GM12878 (cell line): ENCODE measurements around the gene CCR7. TPM values are rescaled to one million over a fixed set of nuclear protein-coding genes. Genes with fewer than 3 reads are reported as not detected.

Experiments used
- ATAC-seq: fragments of 200-7000 bp; cut with Tn5 transposase; 3 replicates; pipeline ENCODE4 v1.9.1; 2020; ENCODE audit warnings: mild to moderate bottlenecking, moderate library complexity
- BruUV-seq: library from RNA; stranded (reverse); fragments of 400-500 nt; replicated peaks from 2 replicates; lab custom pipeline; 2021; lab: Mats Ljungman, UMichigan
- CTCF ChIA-PET: fragments of 300-600 bp; sonication (Branson Sonifier 250); formaldehyde crosslinking; extraction: SDS; loops from one replicate; lab custom pipeline; 2021; ENCODE audit warnings: inconsistent platforms; lab: Yijun Ruan, JAX
- POLR2A ChIA-PET: fragments of 350-600 bp; formaldehyde crosslinking; extraction: SDS; loops from one replicate; lab custom pipeline; 2021; ENCODE audit warnings: inconsistent platforms; lab: Charles Lee
- RAD21 ChIA-PET: fragments of 300-600 bp; sonication (Branson Sonifier 250); formaldehyde crosslinking; loops from one replicate; lab custom pipeline; 2023; ENCODE audit warnings: antibody characterized with exemption; ENCODE audit not compliant: unreplicated experiment; lab: Charles Lee
- SMC1A ChIA-PET: fragments of 300-600 bp; sonication (Branson Sonifier 250); formaldehyde crosslinking; loops from one replicate; lab custom pipeline; 2023; ENCODE audit not compliant: unreplicated experiment, uncharacterized antibody; lab: Charles Lee
- DNase-seq: peaks from one replicate; pipeline ENCODE4 v3.0.0-alpha.2; 2011; ENCODE audit warnings: low read depth, low spot score
- FAIRE-seq: peaks from 3 replicates; lab custom pipeline; 2011; peaks lifted over from hg19 to GRCh38; lab: Jason Lieb, UNC
- H2AFZ ChIP-seq: 2 replicates; pipeline ENCODE4 v1.6.0; 2011; ENCODE audit warnings: low read depth, low read length, control low read depth; ENCODE audit not compliant: control insufficient read depth
- H3K27ac ChIP-seq: 2 replicates; pipeline ENCODE4 v1.5.1; 2011; ENCODE audit warnings: control low read depth; ENCODE audit not compliant: control insufficient read depth, insufficient read depth
- H3K27me3 ChIP-seq, 2 experiments: replicated peaks in 1 of 2; 2 replicates each; pipeline versions ENCODE4 v1.6.0 to v1.6.1; 2011; ENCODE audit warnings: low read length in 1 of 2; ENCODE audit not compliant: control insufficient read depth in 2 of 2, insufficient read depth in 2 of 2
- H3K36me3 ChIP-seq, 2 experiments: 2 replicates each; pipeline ENCODE4 v1.5.1; 2011; ENCODE audit warnings: low read length in 1 of 2; ENCODE audit not compliant: control insufficient read depth in 2 of 2, insufficient read depth in 2 of 2
- H3K4me1 ChIP-seq: 2 replicates; pipeline ENCODE4 v1.6.1; 2011; ENCODE audit warnings: mild to moderate bottlenecking, low read length, moderate library complexity, mixed read lengths; ENCODE audit not compliant: control insufficient read depth, insufficient read depth
- H3K4me2 ChIP-seq: 2 replicates; pipeline ENCODE4 v1.6.0; 2011; ENCODE audit warnings: control low read depth; ENCODE audit not compliant: control insufficient read depth, insufficient read depth
- H3K4me3 ChIP-seq: fragments of 200-600 bp; sonication (generic); 2 replicates; pipeline ENCODE4 v1.5.1; 2016
- H3K79me2 ChIP-seq: 2 replicates; pipeline ENCODE4 v1.6.0; 2011; ENCODE audit warnings: low read length; ENCODE audit not compliant: control insufficient read depth, insufficient read depth
- H3K9ac ChIP-seq: 2 replicates; pipeline ENCODE4 v1.8.0; 2011; ENCODE audit warnings: low read length, control low read depth, mixed read lengths; ENCODE audit not compliant: control insufficient read depth, insufficient read depth
- H3K9me3 ChIP-seq: replicated peaks from 3 replicates; pipeline ENCODE4 v1.5.1; 2011; ENCODE audit warnings: mild to moderate bottlenecking, low read length; ENCODE audit not compliant: control insufficient read depth, insufficient read depth
- H4K20me1 ChIP-seq: 2 replicates; pipeline ENCODE4 v1.6.0; 2011; ENCODE audit not compliant: control insufficient read depth, insufficient read depth
- BACH1 ChIP-seq: fragments of 450-650 bp; IDR thresholded peaks from 2 replicates; pipeline ENCODE4 v1.6.1; 2017; ENCODE audit warnings: mild to moderate bottlenecking, borderline replicate concordance
- BCL11A ChIP-seq: IDR thresholded peaks from 2 replicates; pipeline ENCODE4 v1.6.1; 2011; ENCODE audit warnings: low read depth, low read length
- BHLHE40 ChIP-seq, 2 experiments: fragments of 450-650 bp in 1 of 2; IDR thresholded peaks; 2 replicates each; pipeline ENCODE4 v1.6.1; 2011 to 2017; ENCODE audit warnings: low read depth in 2 of 2, borderline replicate concordance in 1 of 2, improper control_type of control experiment in 1 of 2, low read length in 1 of 2, mild to moderate bottlenecking in 1 of 2
- E4F1 ChIP-seq: fragments of 450-650 bp; IDR thresholded peaks from 2 replicates; pipeline ENCODE4 v1.6.1; 2018; ENCODE audit warnings: borderline replicate concordance, mild to moderate bottlenecking; ENCODE audit not compliant: partially characterized antibody
- GATAD2B ChIP-seq: fragments of 450-650 bp; conservative IDR thresholded peaks from 2 replicates; pipeline ENCODE4 v1.6.1; 2017; ENCODE audit warnings: low read depth, mild to moderate bottlenecking, moderate library complexity
- PKNOX1 ChIP-seq: fragments of 450-650 bp; IDR thresholded peaks from 2 replicates; pipeline ENCODE4 v1.6.1; 2016; ENCODE audit warnings: mild to moderate bottlenecking
- POLR2AphosphoS5 ChIP-seq: IDR thresholded peaks from 2 replicates; pipeline ENCODE4 v1.6.1; 2011; ENCODE audit warnings: mild to moderate bottlenecking, low read length, inconsistent platforms
- REST ChIP-seq: IDR thresholded peaks from 2 replicates; pipeline ENCODE4 v1.6.1; 2012; ENCODE audit warnings: mild to moderate bottlenecking, low read depth, low read length
- SMARCA5 ChIP-seq: fragments of 450-650 bp; IDR thresholded peaks from 2 replicates; pipeline ENCODE4 v1.6.1; 2017; ENCODE audit warnings: mild to moderate bottlenecking
- YY1 ChIP-seq: IDR thresholded peaks from 2 replicates; pipeline ENCODE4 v1.6.1; 2011; ENCODE audit warnings: low read depth, mild to moderate bottlenecking, low read length
- ZNF384 ChIP-seq: IDR thresholded peaks from 2 replicates; pipeline ENCODE4 v1.6.1; 2012; ENCODE audit warnings: low read depth, mild to moderate bottlenecking, low read length, improper control_type of control experiment, borderline replicate concordance
- ZZZ3 ChIP-seq: IDR thresholded peaks from 2 replicates; pipeline ENCODE4 v1.6.1; 2011; ENCODE audit warnings: low read depth; ENCODE audit not compliant: control insufficient read depth, insufficient read length
- WGBS: methylation state at CpG from one replicate; pipeline ENCODE4 v1.1.6; 2016; ENCODE audit warnings: low lambda C conversion rate; ENCODE audit not compliant: insufficient replicate concordance, insufficient coverage; ENCODE audit errors: missing lambda C conversion rate; 5-methylcytosine and 5-hydroxymethylcytosine counted together
- in situ Hi-C: fragments of 300-500 bp; cut with MboI; formaldehyde crosslinking; loops from 9 replicates; pipeline ENCODE4 v1.14.3; 2018; ENCODE audit warnings: mixed read lengths
- intact Hi-C: fragments of 100-400 bp; cut with micrococcal nuclease; formaldehyde crosslinking; loops from one replicate; pipeline ENCODE4 v1.14.2; 2022; ENCODE audit not compliant: unreplicated experiment
- polyA plus RNA-seq, 11 experiments: library from polyadenylated mRNA; depleted of rRNA in 4 of 11; unstranded in 6 of 11; stranded (reverse) in 5 of 11; fragments of >200 nt; fragmentation: Nextera tagmentation in 4 of 11; fragmentation: Illumina TruSeq in 1 of 11; extraction: Ambion mirVana in 4 of 11; extraction: Trizol in 1 of 11; gene quantifications; 1 replicate in 1 of 11; 2 replicates in 10 of 11; pipeline versions ENCODE4 v1.2.1 to v1.2.3, GENCODE V29; 2011 to 2016; ENCODE audit warnings: inconsistent platforms in 2 of 11, missing spikeins in 2 of 11, low read depth in 1 of 11
- total RNA-seq, 4 experiments: library from RNA; depleted of rRNA in 3 of 4; stranded (reverse); fragments of >200 nt in 3 of 4; fragmentation: Illumina TruSeq in 1 of 4; extraction: Trizol in 1 of 4; gene quantifications; 2 replicates each; pipeline versions ENCODE4 v1.2.1 to v1.2.3, GENCODE V29; 2013 to 2021
- TF ChIP-seq, protein P1 (sequence below): fragments of 450-650 bp; IDR thresholded peaks from 2 replicates; pipeline ENCODE4 v1.6.1; 2016; ENCODE audit warnings: mild to moderate bottlenecking

Gene CCR7
- total and polyA plus RNA-seq, 10 of the 15 experiments (the other 5 are each of a cell fraction or from before 2014, with no cell fraction given) = 131 to 1,171 (median 260) TPM

GRCh38 chr17:40614431-40615067, 49.3 kb upstream of the CCR7 start:
- Histone ChIP-seq H3K4me1 (peaks cover 30% of the 10 kb centered on the region), H3K27me3 (no peaks in the 10 kb centered on the region), H3K36me3 (no peaks in the 10 kb centered on the region), H3K9me3 (no peaks in the 10 kb centered on the region), H2AFZ (no peak overlapping the region), H3K4me3 (0 out of 2 replicates have a peak overlapping the region, but pooled peaks have one; percentile 7), H3K27ac (peak overlapping the region; percentile 29), H3K9ac (no peak overlapping the region; the same call in 1 of the 2 replicates), H4K20me1 (no peaks in the 10 kb centered on the region), H3K4me2 (peak overlapping the region; percentile 11), H3K79me2 (no peaks in the 10 kb centered on the region)
- ChIA-PET CTCF (interaction anchor here (0.6 to 11.9 kb wide), 48 partner anchors 10 to 1054 kb away, joined by 3 to 193 read pairs (median 8); partner anchors contain the start of genes IGFBP4 and TOP2A), POLR2A (interaction anchor here (0.7 to 7.9 kb wide), 21 partner anchors 10 to 305 kb away, joined by 3 to 117 read pairs (median 12); partner anchors contain the start of genes CCR7 and RARA), RAD21 (interaction anchor here (0.8 to 7.9 kb wide), 44 partner anchors 10 to 1053 kb away, joined by 3 to 229 read pairs (median 8); partner anchors contain the start of genes CCR7, RARA and TOP2A), SMC1A (interaction anchor here (0.7 to 8.9 kb wide), 31 partner anchors 10 to 1053 kb away, joined by 3 to 175 read pairs (median 5); partner anchors contain the start of genes CCR7 and IGFBP4)
- intact Hi-C loops = loop anchor here (1.0 to 5.0 kb wide), 7 partner anchors 11 to 1053 kb away; no protein-coding TSS in a partner anchor
- in situ Hi-C loops = loop anchor here (5.0 to 10.0 kb wide), 2 partner anchors 188 to 1050 kb away; no protein-coding TSS in a partner anchor
- TSS peak; percentile 94 for BruUV-seq
- no peak for DNase-seq
- ATAC-seq = peak; percentile 21
- WGBS = 62% methylated on average over 12 of the region's 13 CpGs
- no peak for FAIRE-seq
- TF ChIP-seq ZZZ3 (no peak), REST (no peak), PKNOX1 (peak; percentile 18; the same call in 1 of the 2 replicates), BCL11A (no peak), ZNF384 (no peak), BHLHE40 (IDR thresholded peaks at IDR 0.05; ENCODE audit: borderline replicate concordance in 1 of 2, low read depth in 2 of 2, low read length in 1 of 2) (peak in 1 of 2 experiments; percentile 3; a peak in 1 of 4 replicates), E4F1 (no peak), BACH1 (peak; percentile 21), YY1 (0 out of 2 replicates have a peak, but pooled peaks have one; percentile 11), POLR2AphosphoS5 (peak; percentile 67), SMARCA5 (0 out of 2 replicates have a peak, but pooled peaks have one; percentile 46), GATAD2B (peak; percentile 42)
- TF ChIP-seq, protein P1, sequence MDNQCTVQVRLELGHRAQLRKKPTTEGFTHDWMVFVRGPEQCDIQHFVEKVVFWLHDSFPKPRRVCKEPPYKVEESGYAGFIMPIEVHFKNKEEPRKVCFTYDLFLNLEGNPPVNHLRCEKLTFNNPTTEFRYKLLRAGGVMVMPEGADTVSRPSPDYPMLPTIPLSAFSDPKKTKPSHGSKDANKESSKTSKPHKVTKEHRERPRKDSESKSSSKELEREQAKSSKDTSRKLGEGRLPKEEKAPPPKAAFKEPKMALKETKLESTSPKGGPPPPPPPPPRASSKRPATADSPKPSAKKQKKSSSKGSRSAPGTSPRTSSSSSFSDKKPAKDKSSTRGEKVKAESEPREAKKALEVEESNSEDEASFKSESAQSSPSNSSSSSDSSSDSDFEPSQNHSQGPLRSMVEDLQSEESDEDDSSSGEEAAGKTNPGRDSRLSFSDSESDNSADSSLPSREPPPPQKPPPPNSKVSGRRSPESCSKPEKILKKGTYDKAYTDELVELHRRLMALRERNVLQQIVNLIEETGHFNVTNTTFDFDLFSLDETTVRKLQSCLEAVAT = peak; percentile 81
